Hematopoietic multipotent progenitor cell treated with erythropoietin and hydrocortisone succinate and interleukin-3 and kit ligand, for 4 days (in vitro differentiated cells): ENCODE data around the gene MMADHC.
"Not testable (repeated sequence)": the region's sequence is repeated elsewhere in the genome, so short reads cannot be mapped to it uniquely, and the experiment has no call there.

ENCODE experiments used
- DNase-seq: peaks from one replicate; pipeline ENCODE4 v3.0.0-alpha.2; 2015

MMADHC gene

DNA sequence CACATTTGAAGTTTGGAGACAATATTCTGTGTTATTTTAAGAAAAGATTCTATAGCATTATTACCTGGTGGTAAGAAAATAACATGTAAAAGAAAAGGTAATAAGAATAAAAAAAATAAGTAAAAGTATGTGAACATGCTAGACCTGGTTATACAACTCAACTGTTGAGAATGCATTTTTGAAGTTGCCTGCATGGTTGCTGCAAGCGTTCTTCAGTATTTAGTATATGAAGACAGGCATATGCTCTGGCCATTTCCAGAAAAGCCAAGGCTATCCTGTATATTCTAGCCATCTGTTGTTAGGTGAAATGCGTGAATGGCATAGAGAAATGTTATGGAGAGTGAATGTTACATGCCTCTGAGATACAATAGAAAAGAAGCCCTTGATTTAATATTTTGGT is 6.8 kb upstream of the MMADHC start:
- no peak for DNase-seq

DNA sequence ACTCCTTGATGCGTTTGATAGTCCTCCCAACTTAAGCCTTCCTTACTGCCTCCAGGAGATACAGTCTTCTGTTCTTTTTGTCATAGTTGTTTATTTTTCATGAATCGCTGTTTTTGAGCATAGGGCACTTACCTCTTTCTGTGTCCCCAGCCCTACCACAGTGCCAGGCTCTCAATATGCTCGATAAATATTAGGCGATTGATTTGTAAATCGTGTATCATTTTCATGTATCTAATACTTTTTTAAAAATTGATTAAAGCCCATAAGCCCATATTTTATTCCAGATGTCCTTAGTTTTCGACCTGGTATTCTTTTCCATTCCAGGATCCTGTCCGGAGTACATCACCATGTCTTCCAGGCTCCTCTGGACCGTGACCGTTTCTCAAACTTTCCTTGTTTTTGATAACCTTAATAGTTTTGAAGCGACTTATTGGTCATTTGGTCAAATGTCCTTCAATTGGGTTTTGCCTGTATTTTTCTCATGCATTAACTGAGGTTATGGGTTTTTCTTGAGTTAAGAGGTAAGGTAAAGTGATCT is 444 bp upstream of the MMADHC start:
- no peak for DNase-seq

DNA sequence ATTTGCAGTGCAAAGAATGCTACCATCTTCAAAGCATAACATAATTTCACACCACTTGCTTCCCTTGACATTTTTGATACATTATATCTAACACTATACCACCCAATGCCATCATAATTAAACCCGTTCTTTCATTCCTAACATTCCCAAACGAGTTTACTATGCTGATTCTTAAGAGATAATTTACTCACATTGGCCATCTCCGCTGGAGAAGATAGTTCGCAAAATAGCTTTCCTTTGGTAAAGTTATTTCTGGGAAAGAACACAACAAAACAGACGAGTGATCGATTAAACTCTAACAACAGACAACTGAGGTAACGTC is 716 bp downstream of the MMADHC start:
- DNase-seq: no peak

DNA sequence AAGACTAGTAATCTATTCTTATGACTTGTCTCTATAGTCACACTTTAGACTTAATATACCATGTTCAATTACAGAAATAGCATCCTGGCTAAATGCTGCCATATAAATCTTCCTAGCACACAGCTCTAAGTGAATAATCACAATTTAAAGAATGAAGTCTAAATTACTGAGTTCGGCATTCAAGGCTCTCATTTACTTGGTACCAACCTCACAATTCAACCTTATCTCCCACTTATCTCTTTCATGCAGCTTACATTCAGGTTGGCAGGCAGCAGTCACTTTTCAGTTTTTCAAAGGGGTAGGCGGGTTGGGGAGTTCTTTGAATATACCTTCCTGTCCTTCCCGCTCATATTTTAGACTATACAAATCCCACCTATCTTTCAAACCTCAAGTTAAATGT is 1.5 kb downstream of the MMADHC start:
- peak; percentile 69 for DNase-seq

DNA sequence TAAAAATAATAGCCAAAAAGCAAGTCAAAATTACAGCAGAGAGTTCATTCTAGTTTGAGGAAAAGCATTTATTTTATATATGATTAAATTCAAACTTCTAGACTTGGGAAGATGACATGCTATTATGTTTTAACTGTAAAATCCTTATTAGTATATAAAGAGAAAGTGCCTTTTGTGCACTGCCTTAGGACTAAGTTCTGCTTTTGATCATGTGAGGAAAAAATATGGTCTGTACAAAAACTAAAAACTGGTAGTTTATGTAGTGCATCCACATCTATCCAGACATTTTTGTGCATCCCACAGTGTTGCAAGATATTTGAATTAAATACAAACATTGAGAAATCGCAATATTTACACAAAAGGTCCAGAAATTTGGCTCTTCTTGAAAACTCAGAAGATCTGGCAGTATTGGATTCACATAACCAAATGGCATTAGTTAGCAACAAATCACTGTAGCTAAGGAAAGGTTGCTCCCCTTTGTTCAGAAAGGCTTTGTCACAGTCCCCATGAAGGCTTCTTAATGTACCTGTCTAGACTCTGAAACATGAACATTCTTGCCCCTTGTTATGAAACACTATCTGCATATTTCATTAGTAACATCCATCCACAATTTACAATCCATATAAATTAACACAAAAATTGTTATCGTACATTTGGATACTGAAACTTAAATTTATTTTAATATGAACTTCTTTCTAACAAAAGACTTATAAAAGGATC is 2.2 kb downstream of the MMADHC start:
- no peak for DNase-seq

DNA sequence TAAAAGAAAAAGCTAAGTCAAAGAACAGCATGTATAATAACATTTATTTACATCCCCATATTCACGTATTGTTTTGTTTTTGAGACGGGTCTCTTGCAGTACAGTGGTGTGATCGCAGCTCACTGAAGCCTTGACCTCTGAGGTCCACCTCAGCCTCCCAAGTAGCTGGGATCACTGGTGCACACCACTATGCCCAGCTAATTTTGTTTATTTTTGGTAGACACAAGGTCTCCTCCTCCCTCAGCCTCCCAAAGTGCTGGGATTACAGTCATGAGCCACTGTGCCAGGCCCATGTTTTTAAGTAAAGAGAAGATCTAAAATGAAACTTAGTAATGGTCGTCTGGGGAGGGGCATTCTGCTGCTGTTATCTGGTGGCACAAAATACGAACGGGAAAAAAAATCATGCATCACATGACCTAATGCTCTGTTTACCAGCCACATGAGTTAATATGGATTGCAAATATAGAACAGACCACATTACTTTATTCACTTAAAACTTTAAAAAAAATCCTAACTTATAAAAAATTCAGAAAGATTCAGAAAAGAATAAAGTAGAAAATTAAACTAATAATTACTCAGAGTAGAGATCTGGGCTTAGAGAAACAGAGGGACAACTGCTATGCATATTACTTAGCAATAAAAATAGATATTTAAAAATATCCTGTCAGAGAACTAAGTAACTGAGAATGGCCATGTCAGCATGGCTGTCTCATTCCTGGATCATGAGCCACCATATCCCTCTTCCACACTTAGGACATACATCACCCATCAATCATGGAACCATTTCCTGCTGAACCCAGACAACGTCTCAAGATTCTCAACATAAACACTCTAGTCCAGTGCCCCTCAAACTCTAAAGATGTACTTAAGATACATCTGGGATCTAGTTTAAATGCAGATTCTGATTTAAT is 7.3 kb downstream of the MMADHC start:
- no peak for DNase-seq

DNA sequence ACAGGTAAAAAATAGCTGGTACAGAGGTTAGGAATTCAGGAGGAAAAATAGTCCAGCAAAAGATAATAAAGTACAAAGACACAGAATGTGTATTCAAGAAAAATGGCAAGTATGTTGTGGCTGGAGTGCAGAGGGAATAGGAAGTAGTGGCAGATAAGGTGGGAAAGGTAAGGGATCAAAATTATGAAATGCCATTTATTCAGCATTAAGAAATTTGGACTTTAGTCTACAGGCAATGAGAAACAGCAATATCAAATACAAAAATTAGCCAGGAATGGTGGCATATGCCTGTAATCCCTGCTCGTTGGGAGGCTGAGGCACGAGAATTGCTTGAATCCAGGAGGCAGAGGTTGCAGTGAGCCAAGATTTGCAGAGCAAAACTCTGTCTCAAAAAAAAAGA is 10.3 kb downstream of the MMADHC start:
- DNase-seq: no peak

DNA sequence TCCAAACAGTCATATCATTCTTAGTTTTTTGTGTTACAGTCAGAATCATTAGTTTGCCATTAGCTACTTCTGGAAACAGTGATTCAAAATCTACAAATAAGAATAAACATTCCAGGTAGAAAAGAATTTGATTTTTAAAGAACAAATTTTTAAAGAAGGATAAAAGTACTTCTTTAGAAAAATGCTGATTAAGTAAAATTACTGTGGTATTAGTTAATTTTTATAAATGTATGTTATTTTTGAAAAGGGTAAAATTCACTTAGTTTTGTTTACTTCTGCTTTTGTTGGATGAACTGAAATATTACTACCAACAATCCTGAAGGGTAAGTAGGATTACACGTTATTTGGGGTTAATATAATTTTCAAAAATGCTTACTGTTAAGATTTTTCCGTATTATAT is 11.8 kb downstream of the MMADHC start:
- no peak for DNase-seq

DNA sequence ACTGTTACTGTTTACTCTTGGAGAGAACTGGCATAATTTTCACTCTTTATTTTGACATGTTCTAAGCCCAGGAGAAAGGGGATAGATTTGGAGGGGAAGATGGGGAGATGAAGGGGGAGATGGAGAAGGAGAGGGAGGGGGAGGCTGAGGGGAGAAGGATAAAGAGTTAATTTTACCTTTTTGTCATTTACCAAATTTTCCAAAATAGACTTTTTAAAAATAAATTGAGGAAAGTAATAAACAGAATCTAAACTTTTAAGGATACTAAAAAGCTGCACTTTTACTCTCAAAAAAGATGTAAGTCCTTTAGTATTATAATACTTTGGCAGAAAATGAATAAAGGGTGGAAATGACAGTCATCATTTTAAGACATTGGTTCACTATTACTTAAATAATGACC is 12.3 kb downstream of the MMADHC start:
- DNase-seq: no peak

DNA sequence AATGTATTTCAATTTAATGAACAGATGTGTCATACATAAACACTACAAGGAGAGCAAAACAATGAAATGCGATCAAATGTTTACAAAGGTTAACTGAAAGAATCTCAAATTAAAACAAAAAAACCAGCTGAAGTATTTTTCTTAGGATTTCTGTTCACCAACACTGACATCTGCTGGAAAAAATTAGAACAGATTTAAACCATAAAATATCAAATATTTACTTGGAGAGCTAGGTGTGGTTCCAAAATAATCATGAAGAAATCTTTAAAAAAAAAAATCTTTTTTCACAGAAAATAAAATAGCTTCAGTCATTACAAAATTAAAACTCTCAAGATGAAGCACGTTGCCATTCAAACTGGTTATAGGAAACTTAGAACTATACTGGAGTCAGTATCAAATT is 13.8 kb downstream of the MMADHC start:
- DNase-seq: peak; percentile 44

DNA sequence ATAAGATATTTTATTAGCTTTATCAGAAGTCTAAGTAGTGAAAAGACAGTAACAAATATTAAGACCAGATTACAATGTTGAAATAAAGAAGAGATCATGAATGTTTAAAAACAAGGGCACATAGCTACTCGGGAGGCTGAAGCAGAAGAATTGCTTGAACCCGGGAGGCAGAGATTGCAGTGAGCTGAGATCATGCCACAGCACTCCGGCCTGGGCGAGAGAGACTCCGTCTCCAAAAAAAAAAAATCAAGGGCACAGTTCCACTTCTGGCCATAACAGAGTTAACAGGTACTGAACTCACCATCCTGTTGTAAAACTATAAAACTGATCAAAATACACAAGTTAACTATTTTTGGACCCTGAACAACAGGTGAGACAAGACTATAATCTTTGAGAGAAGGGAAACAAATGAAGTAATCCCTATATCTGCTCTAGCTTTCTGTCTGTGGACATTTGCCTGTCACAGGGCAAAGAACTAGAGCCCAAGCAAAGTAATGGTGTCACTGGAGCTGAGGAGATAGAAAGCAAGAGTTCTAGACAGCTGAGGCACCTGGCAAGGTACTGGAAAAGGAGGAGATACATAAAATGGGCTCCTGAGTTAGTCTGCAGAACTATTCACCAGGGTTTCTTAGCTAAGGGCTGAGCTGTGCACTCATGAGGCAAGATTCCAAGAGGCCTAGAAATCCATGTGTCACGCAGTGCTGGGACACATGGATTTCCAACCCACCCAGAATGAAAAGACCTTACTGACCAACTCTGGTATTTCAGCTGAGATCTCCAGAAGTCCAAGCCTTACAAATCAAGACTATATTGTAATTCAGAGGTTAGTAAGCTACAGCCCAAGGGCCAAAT is 15.2 kb downstream of the MMADHC start:
- DNase-seq: no peak

DNA sequence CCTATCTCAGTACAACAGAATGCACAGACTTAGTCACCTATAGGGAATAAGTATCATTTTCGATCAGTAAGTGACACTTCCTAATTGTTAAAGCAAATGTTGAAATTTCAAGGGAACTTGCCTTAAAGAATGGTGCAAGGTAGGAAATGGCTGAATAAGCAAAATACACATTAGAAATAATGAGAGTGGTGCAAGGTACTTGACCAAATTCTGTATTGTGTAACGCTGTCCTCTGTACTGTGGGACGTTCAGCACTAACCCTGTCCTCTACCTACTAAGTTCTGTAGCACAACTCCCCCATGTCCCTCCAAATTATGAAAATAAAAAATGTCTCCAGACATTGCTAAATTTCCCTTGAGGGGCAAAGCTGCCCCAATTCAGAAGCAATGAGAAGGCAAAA is 19.4 kb downstream of the MMADHC start:
- DNase-seq: no peak

DNA sequence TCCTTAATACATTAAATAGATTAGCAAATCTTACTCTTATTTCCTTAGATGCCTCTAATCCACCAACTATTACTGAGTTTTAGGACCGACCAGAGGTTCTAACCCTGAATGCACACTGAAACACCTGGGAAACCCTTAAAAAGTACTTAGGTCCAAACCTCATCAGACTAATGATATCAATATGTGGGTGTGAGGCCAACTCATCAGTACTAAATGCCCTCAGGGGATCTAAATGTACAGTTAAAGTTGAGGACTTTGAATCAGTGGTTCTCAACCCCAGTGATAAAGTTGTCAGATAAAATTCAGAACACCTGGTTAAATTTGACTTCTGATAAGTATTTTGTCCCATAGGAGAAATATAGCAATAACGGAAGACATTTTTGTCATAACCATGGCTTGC is 20.9 kb downstream of the MMADHC start:
- DNase-seq: no peak

DNA sequence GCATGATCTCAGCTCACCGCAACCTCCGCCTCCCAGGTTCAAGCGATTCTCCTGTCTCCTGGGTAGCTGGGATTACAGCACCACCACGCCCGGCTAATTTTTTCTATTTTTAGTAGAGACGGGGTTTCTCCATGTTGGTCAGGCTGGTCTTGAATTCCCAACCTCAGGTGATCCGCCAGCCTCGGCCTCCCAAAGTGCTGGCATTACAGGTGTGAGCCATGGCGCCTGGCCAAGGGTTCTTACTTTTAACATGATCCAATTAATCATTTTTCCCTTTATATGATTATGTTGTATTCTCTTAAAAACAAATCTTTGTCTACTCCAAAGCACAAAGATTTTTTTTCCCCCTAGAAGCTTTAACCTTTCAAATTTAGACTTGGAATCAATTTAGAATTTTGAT is 21.9 kb downstream of the MMADHC start:
- DNase-seq: not testable (repeated sequence)

DNA sequence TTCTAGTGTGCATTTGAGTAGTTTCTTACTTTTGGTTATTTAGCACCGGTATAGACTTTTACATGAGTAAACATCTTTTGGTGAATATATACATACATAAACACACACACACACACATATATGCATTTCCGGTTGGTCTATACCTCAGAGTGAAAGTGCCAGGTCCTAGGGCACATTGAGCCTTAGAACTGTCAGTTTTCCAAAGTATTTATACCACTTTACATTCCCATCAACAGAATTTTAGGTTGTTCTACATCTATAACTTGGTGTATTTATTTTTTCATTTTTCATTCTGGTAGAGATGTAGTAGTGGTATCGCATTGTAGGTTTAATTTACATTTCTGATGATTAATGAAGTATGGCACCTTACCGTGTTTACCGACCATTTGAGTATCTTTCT is 22.6 kb downstream of the MMADHC start:
- DNase-seq: no peak

DNA sequence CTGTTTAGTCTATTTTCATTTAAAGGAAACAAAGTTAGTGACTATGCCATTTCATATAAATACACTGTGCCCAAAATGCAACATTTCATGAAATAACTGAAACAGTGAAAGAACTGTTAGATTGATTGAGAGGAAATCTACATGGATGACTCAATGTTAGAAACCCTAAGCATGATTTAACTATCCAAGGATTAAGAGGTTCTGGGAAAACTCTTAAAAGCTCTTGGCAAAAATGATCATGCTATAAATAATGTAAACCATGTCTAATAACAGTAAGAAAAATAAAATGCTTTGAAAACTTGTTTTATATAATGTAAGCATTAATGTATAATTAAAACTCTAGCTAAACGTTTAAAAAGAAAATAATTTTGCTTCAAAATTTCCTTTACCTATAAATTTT is 23.5 kb downstream of the MMADHC start:
- no peak for DNase-seq

DNA sequence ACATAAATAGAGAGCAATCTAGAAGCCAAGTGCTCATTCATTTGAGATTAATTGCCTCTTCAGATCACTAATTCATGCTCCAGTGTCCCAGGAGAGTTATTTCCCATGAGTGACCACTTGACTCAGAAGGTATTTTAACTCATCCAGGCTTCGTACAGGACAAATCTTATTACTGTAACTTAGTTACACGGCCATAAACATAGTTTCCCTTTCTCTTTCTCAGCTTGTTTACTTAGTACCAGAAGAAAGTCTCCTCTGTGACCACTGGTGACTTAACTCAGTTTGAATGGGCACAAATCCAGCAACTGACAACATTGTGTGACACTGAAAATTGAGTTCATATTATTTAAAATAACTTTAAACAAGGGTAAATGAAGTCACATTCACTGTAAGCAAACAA is 25.3 kb downstream of the MMADHC start:
- DNase-seq: no peak

DNA sequence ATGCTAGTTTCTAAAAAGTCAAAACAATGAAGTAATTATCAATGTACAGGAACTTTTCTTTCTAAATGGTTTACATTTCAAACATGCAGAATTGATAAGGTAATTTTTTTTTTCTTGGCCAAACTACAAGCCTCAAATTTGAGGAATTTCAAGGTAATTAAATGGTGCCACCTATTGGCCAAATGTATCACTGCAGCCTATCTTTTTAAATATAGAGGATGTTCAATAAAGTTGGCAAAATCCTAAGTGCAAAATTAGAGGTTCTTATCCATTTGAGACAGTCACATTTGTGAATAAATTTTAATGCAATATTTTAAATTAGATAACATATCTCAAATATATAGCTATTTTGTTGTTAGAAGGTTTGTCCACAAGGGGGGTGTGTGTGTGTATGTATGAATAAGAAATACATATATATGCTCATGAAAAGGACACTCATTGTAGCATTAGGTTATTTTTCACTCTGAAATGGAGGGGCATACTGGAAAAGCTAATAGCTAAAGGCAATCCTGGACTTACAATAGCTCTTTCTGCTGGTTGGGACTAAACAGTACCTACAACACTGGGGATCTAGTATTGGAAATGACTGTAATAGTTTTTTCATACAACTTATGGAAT is 26.2 kb downstream of the MMADHC start:
- DNase-seq: peak; percentile 66

DNA sequence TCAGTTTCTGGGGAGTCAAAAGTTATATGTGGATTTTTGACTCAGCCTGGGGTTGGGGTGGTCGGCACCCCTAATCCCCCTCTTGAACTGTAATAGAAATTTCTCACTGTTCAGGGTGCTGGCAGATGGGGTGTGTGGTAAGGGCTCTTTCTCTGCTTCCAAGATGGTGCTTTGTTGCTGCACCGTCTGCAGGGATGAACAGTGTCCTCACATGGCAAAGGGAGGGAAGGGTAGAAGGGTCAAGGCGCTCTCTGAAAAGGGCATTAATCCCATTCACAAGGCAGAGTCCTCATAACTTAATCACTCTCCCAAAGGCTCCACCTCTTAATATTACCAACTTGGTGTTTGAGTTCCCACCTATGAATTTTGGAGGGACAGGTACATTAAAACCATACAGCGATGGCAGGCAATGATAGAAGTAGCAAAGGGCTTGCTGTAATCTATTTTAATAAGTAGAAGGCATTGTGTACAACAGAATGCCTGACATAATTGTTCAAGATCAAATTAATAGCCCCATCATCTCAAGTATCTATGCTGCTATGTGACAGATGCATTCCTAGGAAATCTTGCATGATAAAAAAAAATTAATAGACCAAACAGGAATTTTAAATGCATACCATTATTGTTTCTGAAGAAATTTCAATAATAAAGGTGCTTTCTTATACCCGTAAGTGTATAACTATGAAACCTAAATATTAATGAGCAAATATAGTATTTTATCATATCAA is 28.1 kb downstream of the MMADHC start:
- DNase-seq: no peak

DNA sequence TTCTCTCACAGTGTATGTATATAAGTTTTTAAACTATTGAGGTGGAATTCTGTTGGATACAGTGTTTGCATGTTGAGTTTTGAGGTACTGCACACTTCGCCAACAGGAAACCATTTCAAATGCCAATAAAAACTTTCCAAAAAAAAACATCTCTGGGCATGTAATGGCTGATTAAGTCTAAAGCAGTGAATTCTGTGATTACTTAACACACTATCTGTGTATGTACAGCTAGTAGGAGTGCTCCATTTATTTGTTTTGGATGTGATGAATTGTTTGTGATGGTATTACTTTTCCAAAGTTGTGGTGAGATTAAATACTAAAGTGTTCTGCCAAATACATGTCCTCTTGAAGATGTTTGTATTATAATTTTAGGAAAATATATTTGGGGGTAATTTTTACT is 31.1 kb downstream of the MMADHC start:
- DNase-seq: no peak

DNA sequence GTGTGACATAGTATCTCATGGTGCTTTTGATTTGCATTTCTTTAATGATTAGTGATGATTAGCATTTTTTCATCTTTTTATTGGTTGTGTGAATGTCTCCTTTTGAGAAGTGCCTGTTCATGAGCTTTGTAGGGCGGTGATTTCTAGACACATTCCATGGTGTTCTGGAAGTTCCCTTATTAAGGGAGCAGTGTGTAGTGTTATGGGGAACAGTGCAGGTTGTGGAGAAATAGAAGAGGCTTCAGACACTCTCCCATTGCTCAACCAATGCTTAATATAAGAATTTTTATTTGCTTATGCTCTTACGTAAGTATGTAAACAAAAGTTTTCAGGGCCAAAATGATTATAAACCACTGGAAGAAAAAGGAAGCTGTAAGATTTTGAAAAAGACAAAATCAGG is 34.7 kb downstream of the MMADHC start:
- no peak for DNase-seq

DNA sequence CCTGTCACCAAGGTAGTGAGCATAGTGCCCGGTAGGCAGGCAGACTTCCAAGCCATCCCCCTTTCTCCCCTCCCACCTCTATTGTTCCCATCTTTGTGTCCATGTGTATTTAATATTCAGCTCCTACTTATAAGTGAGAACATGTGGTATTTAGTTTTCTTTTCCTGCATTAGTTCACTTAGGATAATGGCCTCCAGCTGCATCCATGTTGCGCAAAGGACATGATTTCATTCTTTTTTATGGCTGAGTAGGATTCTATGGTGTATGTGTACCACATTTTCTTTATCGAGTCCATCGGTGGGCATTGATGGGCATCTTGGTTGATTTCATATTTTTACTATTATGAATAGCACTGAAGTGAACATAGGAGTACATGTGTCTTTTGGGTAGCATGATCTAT is 35.3 kb downstream of the MMADHC start:
- DNase-seq: no peak
